ENCODE results near the gene TIMMDC1. TPM values are rescaled to one million over a fixed set of nuclear protein-coding genes. Genes with fewer than 3 reads are reported as not detected.

Gene TIMMDC1
- total RNA-seq, 2 experiments from 2014 or later = 14.4 to 18.3 TPM

GRCh38 chr3:119483101-119483500 lies 15.2 kb upstream of the TIMMDC1 start:
- Histone ChIP-seq H3K9me3 (ENCODE audit: control insufficient read depth in 1 of 2, insufficient read depth in 1 of 2, low read length in 2 of 2) (no peaks in the 10 kb centered on the region), H3K4me1 (ENCODE audit: insufficient read depth, low read length) (no peaks in the 10 kb centered on the region), H3K4me3 (ENCODE audit: low read length) (no peak overlapping the region), H3K27me3 (ENCODE audit: control insufficient read depth in 1 of 2, insufficient read depth in 2 of 2, low read length in 2 of 2) (no peaks in the 10 kb centered on the region), H3K36me3 (ENCODE audit: insufficient read depth, low read length) (peaks cover 69% of the 10 kb centered on the region), H3K27ac (ENCODE audit: low read depth in 1 of 2, low read length in 2 of 2) (no peak overlapping the region)
- H3K36me3 Mint-ChIP-seq (ENCODE audit: low read depth) = peaks cover 82% of the 10 kb centered on the region
- CTCF ChIA-PET = no interaction called here
- ATAC-seq (ENCODE audit: poor library complexity) (no peak), DNase-seq (no peak)
- no peaks in the 10 kb centered on the region for H3K27me3 Mint-ChIP-seq
- H3K4me1 Mint-ChIP-seq (ENCODE audit: low read depth) = no peaks in the 10 kb centered on the region
- no peak overlapping the region for H3K4me3 Mint-ChIP-seq
- TF ChIP-seq CTCF (IDR thresholded peaks at IDR 0.05) = no peak
- POLR2A ChIA-PET = no interaction called here
- no peak overlapping the region for H3K27ac Mint-ChIP-seq
- intact Hi-C loops (cut with DNase I, micrococcal nuclease) = no loop called here
- H3K9me3 Mint-ChIP-seq = no peaks in the 10 kb centered on the region

GRCh38 chr3:119485563-119485962 lies 12.8 kb upstream of the TIMMDC1 start:
- H3K4me3 Mint-ChIP-seq = no peak overlapping the region
- H3K4me3 ChIP-seq (ENCODE audit: low read length) = no peak overlapping the region
- peaks cover 86% of the 10 kb centered on the region for H3K36me3 Mint-ChIP-seq (ENCODE audit: low read depth)
- intact Hi-C loops (cut with DNase I, micrococcal nuclease) = no loop called here
- H3K4me1 ChIP-seq (ENCODE audit: insufficient read depth, low read length) = no peaks in the 10 kb centered on the region
- H3K27me3 Mint-ChIP-seq = no peaks in the 10 kb centered on the region
- peaks cover 66% of the 10 kb centered on the region for H3K36me3 ChIP-seq (ENCODE audit: insufficient read depth, low read length)
- no peaks in the 10 kb centered on the region for H3K4me1 Mint-ChIP-seq (ENCODE audit: low read depth)
- ChIA-PET POLR2A (no interaction called here), CTCF (no interaction called here)
- no peaks in the 10 kb centered on the region for H3K9me3 ChIP-seq (ENCODE audit: control insufficient read depth in 1 of 2, insufficient read depth in 1 of 2, low read length in 2 of 2)
- H3K27ac Mint-ChIP-seq = no peak overlapping the region
- H3K9me3 Mint-ChIP-seq = no peaks in the 10 kb centered on the region
- TF ChIP-seq CTCF (IDR thresholded peaks at IDR 0.05) = no peak
- DNase-seq = no peak
- H3K27ac ChIP-seq (ENCODE audit: low read depth in 1 of 2, low read length in 2 of 2) = no peak overlapping the region
- no peaks in the 10 kb centered on the region for H3K27me3 ChIP-seq (ENCODE audit: control insufficient read depth in 1 of 2, insufficient read depth in 2 of 2, low read length in 2 of 2)
- no peak for ATAC-seq (ENCODE audit: poor library complexity)

- no peaks in the 10 kb centered on the region for H3K4me1 ChIP-seq (ENCODE audit: insufficient read depth, low read length)
- POLR2A ChIA-PET = interaction anchor here (1.1 to 3.5 kb wide), 3 partner anchors 8 to 27 kb away, joined by 4 to 15 read pairs (median 4); partner anchors contain the start of genes TIMMDC1 and TMEM39A
- no peak overlapping the region for H3K4me3 Mint-ChIP-seq
- ATAC-seq (ENCODE audit: poor library complexity) (no peak), DNase-seq (no peak)
- peaks cover 52% of the 10 kb centered on the region for H3K36me3 ChIP-seq (ENCODE audit: insufficient read depth, low read length)
- intact Hi-C loops (cut with DNase I, micrococcal nuclease) = loop anchor here in 1 of 2 experiments (10.0 kb wide), 2 partner anchors 855 to 1105 kb away; partner anchors contain the start of genes LRRC58 and NDUFB4
- no peaks in the 10 kb centered on the region for H3K9me3 ChIP-seq (ENCODE audit: control insufficient read depth in 1 of 2, insufficient read depth in 1 of 2, low read length in 2 of 2)
- peaks cover 75% of the 10 kb centered on the region for H3K36me3 Mint-ChIP-seq (ENCODE audit: low read depth)
- H3K4me1 Mint-ChIP-seq (ENCODE audit: low read depth) = no peaks in the 10 kb centered on the region
- H3K4me3 ChIP-seq (ENCODE audit: low read length) = no peak overlapping the region
- no peak overlapping the region for H3K27ac ChIP-seq (ENCODE audit: low read depth in 1 of 2, low read length in 2 of 2)
- TF ChIP-seq CTCF (IDR thresholded peaks at IDR 0.05) = no peak
- H3K27me3 ChIP-seq (ENCODE audit: control insufficient read depth in 1 of 2, insufficient read depth in 2 of 2, low read length in 2 of 2) = no peaks in the 10 kb centered on the region
- H3K27me3 Mint-ChIP-seq = no peaks in the 10 kb centered on the region
- CTCF ChIA-PET = interaction anchor here (1.4 kb wide), 1 partner anchor 14 kb away, joined by 3 read pairs; no protein-coding TSS in a partner anchor
- H3K9me3 Mint-ChIP-seq = no peaks in the 10 kb centered on the region
- no peak overlapping the region for H3K27ac Mint-ChIP-seq
These were observed 8.2 kb upstream of the TIMMDC1 start for GRCh38 chr3:119490153-119490552.

Data from CD4-positive, alpha-beta T cell (primary cell).